Type B pancreatic cell (in vitro differentiated cells): ENCODE data around the gene SIAH3. TPM values are rescaled to one million over a fixed set of nuclear protein-coding genes. Genes with fewer than 3 reads are reported as not detected.

Source experiments
- DNase-seq: peaks from one replicate; pipeline ENCODE4 v3.0.0; 2021; ENCODE audit warnings: mixed read lengths; ENCODE audit not compliant: unreplicated experiment; ENCODE audit errors: extremely low spot score
- H3K27ac Mint-ChIP-seq: 2 replicates; pipeline ENCODE4 v1.8.0; 2021; ENCODE audit warnings: mild to moderate bottlenecking, mixed read lengths
- H3K27me3 Mint-ChIP-seq: 2 replicates; pipeline ENCODE4 v1.8.0; 2021; ENCODE audit warnings: mixed read lengths
- H3K36me3 Mint-ChIP-seq: 2 replicates; pipeline ENCODE4 v1.8.0; 2021; ENCODE audit warnings: mixed read lengths
- H3K4me1 Mint-ChIP-seq: one replicate; pipeline ENCODE4 v1.8.0; 2021; ENCODE audit warnings: mixed read lengths; ENCODE audit not compliant: unreplicated experiment
- H3K4me3 Mint-ChIP-seq: 2 replicates; pipeline ENCODE4 v1.8.0; 2021; ENCODE audit warnings: mild to moderate bottlenecking, mixed read lengths
- H3K9me3 Mint-ChIP-seq: 2 replicates; pipeline ENCODE4 v1.8.0; 2021; ENCODE audit warnings: mixed read lengths
- total RNA-seq: library from RNA; stranded (reverse); gene quantifications from 2 replicates; pipeline ENCODE4 v1.2.1, GENCODE V29; 2021; ENCODE audit warnings: low replicate concordance
- TF ChIP-seq, protein P1 (sequence below): fragments of 200-600 bp; sonication (generic); conservative IDR thresholded peaks from 2 replicates; pipeline ENCODE4 v1.5.0; 2021; ENCODE audit warnings: antibody characterized with exemption, mild to moderate bottlenecking

Gene SIAH3
- total RNA-seq, 1 donor from 2014 or later: 0.53 TPM

GRCh38 chr13:45849408-45849807 is 2.1 kb downstream of the SIAH3 start:
- Mint-ChIP-seq H3K36me3 (no peaks in the 10 kb centered on the region), H3K9me3 (peaks cover 6% of the 10 kb centered on the region), H3K27me3 (peaks cover 71% of the 10 kb centered on the region), H3K27ac (no peak overlapping the region), H3K4me1 (peaks cover 23% of the 10 kb centered on the region), H3K4me3 (no peak overlapping the region)
- TF ChIP-seq, protein P1, sequence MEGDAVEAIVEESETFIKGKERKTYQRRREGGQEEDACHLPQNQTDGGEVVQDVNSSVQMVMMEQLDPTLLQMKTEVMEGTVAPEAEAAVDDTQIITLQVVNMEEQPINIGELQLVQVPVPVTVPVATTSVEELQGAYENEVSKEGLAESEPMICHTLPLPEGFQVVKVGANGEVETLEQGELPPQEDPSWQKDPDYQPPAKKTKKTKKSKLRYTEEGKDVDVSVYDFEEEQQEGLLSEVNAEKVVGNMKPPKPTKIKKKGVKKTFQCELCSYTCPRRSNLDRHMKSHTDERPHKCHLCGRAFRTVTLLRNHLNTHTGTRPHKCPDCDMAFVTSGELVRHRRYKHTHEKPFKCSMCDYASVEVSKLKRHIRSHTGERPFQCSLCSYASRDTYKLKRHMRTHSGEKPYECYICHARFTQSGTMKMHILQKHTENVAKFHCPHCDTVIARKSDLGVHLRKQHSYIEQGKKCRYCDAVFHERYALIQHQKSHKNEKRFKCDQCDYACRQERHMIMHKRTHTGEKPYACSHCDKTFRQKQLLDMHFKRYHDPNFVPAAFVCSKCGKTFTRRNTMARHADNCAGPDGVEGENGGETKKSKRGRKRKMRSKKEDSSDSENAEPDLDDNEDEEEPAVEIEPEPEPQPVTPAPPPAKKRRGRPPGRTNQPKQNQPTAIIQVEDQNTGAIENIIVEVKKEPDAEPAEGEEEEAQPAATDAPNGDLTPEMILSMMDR: no peak
- no peak for DNase-seq

DNA sequence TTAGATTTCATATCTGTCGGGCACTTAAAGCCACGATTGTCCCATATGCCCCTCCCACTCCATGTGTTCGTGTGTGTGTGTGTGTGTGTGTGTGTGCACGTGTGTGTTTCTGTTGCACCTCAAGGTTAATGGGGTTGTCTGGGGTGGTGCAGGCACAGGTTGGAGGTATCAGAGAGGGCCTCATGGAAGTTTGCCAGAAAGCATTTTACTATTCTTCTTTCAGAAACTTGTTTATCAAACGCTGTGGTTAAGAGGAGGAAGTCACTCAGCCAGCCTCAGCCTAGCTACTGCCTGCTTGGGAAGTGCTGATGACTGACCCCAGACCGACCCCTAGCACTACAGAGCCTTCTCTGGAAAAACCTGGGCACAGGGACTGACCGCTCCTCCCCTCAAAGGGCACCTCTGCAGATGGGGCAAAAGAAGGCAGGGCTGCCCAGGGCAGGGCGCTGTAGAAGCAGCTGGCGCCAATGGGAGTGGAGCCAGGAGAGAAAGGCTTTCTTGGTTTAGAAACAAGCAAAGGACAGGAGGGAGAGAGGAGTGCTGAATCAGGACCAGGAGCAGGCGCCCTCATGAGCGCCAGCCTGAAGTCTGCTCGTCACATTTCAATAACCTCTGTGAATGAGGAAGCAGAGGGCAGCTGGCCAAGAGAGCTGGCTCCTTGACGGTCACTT is 3.9 kb downstream of the SIAH3 start:
- no peaks in the 10 kb centered on the region for H3K9me3 Mint-ChIP-seq
- no peak overlapping the region for H3K27ac Mint-ChIP-seq
- no peaks in the 10 kb centered on the region for H3K36me3 Mint-ChIP-seq
- peaks cover 23% of the 10 kb centered on the region for H3K4me1 Mint-ChIP-seq
- DNase-seq: no peak
- peaks cover 63% of the 10 kb centered on the region for H3K27me3 Mint-ChIP-seq
- H3K4me3 Mint-ChIP-seq: no peak overlapping the region
- TF ChIP-seq, protein P1: no peak

- no peak overlapping the region for H3K4me3 Mint-ChIP-seq
- peaks cover 20% of the 10 kb centered on the region for H3K4me1 Mint-ChIP-seq
- H3K9me3 Mint-ChIP-seq: no peaks in the 10 kb centered on the region
- H3K36me3 Mint-ChIP-seq: no peaks in the 10 kb centered on the region
- no peak overlapping the region for H3K27ac Mint-ChIP-seq
- no peak for DNase-seq
- H3K27me3 Mint-ChIP-seq: peaks cover 54% of the 10 kb centered on the region
- TF ChIP-seq, protein P1: no peak
Measured at GRCh38 chr13:45846681-45847080, 4.9 kb downstream of the SIAH3 start.

DNA sequence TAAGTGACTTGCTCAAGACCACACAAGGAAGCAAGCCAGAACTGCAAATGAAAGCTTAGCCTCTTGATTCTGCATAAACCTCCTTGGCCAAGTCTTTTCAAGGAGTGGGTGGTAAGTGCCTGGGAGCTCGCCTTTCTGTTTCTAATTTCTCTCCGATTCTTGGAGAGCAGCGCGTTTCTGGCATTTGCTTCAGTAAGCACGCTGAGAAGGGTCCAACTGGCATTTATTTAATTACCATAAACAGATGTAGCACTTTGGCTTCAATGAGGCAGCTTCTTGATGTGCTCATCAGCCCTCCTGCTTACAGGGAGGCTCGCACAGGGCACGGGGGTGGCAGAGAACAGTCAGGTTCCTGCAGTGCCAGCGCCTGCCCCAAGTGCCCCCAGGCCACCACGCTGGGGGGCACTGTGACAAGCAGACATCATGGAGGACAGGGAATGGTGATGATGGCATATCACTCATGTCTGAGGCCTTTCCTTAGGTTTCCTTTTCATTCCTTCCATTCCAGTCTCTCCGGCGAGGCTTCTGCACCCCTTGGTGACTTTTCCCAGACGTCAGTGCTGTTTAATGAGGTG is 13.3 kb downstream of the SIAH3 start:
- H3K27me3 Mint-ChIP-seq: peaks cover 4% of the 10 kb centered on the region
- peaks cover 19% of the 10 kb centered on the region for H3K4me1 Mint-ChIP-seq
- no peaks in the 10 kb centered on the region for H3K36me3 Mint-ChIP-seq
- TF ChIP-seq, protein P1: no peak
- H3K9me3 Mint-ChIP-seq: no peaks in the 10 kb centered on the region
- H3K4me3 Mint-ChIP-seq: no peak overlapping the region
- H3K27ac Mint-ChIP-seq: no peak overlapping the region
- no peak for DNase-seq

- TF ChIP-seq, protein P1: no peak
- H3K4me1 Mint-ChIP-seq: peaks cover 19% of the 10 kb centered on the region
- DNase-seq: no peak
- no peaks in the 10 kb centered on the region for H3K36me3 Mint-ChIP-seq
- H3K27ac Mint-ChIP-seq: no peak overlapping the region
- peaks cover 4% of the 10 kb centered on the region for H3K27me3 Mint-ChIP-seq
- no peaks in the 10 kb centered on the region for H3K9me3 Mint-ChIP-seq
- no peak overlapping the region for H3K4me3 Mint-ChIP-seq
Measured at GRCh38 chr13:45837111-45837510, 14.4 kb downstream of the SIAH3 start.
